GM21515 (cell line): ENCODE data around the gene IL10.

Source experiments
- ATAC-seq: cut with Tn5 transposase; IDR thresholded peaks from one replicate; pipeline ENCODE4 v1.9.1; 2021; ENCODE audit not compliant: unreplicated experiment

The IL10 gene

DNA sequence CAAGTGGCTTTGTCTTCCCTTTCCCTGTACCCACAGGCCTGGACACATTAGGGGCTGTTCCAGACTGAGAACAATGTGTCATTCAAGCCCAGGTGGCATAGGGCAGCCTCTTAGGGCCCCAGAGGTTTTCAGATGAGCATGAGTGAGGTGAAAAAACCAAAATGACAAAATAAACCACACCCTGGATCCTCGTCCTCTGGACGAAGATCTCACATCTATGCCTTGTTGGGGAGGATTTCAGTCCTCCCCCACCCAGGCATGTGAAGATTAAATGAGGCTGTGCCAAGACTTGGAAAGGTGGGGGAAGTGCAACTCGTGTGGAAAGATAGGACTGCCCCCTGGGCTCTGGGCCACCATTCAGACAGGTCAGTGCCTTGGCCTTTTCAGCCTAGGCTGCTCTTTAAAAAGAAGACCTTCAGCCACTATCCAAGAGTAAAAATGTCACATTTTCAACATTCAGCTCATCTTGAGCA, 34.5 kb downstream of the IL10 start:
- no peak for ATAC-seq

DNA sequence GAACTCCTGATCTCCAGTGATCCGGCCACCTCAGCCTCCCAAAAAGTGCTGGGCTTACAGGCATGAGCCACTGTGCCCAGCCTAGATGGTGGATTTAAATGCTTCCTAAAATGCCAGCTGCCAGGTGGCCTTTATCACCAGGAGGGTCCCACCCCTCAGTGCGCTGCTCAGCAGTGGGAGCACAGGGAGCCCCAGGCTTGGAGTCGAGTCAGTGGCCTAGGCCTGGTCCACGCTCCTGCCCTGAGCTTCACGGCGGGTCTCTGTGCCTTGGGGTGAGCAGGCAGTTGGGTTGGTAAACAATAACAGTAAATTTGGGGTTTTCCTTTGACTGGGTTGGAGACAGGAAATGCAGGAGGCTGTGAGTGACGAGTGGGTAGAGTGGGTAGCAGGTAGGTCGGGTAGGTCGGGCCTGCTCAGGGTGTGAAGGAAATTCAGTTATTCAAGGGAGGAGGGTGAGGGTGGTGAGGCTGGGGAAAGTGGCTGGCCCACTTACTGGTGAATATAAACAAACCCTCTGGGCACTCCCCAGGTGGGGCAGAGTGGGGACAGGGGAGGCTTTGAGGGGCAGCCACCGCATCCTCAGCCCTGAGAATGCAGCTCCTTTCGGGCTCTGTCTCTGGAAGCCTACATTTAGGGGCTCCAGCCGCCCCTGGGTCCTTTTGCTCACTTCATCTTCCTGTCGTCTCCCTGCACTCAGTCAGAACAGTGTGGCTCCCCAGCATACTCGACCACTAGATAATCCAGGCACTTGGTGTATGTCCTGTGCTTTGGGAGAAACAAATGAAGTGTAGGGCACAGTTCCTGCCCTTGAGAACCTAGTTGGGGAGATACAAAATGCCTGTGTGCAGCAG, 35.2 kb downstream of the IL10 start:
- no peak for ATAC-seq

DNA sequence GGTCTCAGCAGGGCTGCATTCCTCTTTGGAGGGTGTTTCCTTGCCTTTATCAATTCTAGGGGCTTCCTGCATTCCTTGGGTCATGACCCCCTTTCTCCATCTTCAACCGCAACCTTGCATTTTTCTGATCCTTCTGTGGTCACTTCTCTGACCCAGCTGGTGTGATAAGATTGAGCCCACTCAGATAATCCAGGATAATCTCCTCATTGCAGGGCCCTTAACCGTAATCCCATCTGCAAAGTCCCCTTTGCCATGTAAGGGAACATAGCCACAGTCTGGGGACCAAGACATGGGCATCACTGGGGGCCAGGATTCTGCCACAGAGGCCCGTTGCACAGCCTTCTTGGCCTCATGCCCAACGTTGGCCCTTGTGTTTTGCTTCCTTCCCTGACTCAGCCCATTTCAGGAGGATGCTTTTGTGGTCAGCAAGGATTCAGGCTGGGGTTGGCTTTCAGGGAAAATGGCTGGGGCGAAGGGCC, 36.7 kb downstream of the IL10 start:
- no peak for ATAC-seq

DNA sequence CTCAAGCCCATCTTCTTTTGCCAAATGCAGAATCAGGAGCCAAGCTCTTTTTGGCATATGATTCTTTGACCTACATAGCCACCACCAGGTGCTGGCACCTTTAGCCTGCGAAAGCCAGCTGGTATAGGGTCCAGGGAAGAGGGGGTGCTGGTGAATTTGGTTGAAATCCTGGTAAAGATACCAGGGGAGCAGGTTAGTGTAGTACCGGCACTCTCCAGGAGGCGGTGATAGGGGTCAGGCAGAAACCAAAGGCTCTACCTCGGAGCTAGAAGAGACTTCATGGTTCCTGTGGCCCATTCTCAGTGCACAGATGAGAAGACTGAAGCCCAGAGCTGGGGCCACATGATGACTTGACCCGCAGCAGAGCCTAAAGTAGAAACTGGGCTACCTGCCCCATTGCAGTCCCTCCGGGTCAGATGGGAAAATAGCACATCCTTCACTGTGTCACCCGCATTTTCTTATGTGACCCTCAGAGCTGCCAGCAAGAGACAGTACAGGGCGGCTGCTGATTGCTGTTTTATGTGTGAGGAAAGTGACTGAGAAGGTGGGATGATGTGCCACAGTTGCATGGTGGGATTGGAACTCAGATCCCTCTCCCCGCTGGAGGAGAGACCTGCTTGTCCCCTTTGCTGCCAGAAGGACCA, 37.7 kb downstream of the IL10 start:
- no peak for ATAC-seq

DNA sequence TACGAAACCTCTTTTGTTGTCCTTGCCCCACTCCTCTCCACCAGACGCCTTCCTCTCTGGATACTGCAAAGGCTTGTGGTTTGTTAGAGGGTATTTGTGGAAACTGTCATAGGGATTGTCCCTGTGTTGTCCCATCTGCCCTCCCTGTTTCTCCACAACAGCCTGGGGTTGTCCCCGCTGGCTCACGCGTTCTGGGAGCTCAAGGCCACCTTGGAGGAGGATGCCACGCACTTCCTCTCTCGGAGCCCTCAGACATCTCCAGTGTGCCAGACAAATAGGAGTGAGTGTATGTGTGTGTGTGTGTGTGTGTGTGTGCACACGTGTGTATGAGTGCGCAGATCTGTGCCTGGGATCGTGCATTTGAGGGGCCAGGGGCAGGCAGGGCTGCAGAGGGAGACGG, 39.3 kb downstream of the IL10 start:
- ATAC-seq: no peak

DNA sequence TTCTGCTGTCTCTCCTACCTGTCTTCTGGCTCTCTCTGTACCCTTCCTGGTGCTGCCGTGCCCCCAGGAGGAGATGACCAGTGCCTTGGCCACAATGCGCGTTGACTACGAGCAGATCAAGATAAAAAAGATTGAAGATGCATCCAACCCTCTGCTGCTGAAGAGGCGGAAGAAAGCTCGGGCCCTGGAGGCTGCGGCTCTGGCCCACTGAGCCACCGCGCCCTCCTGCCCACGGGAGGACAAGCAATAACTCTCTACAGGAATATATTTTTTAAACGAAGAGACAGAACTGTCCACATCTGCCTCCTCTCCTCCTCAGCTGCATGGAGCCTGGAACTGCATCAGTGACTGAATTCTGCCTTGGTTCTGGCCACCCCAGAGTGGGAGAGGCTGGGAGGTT, 39.8 kb downstream of the IL10 start:
- ATAC-seq: no peak

DNA sequence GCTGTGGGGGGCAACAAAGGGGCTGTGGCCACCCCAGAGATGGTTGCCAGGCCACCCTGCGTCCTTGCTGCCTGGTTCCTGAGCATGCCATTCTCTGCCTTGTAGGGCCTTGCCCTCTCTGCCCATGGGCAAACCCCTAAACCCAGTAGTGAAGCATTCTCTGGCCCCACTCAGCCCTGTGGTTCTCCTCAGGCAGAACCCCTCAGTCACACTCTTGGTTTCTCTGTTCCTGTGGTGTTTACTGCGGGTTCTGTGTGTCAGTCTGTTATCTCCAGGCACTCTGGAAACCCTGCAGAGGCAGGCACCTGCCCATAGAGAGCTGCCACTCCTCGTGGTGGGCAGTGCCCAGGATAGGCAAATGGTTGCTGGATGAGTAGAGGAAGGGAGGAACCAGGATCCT, 42.8 kb downstream of the IL10 start:
- ATAC-seq: no peak

DNA sequence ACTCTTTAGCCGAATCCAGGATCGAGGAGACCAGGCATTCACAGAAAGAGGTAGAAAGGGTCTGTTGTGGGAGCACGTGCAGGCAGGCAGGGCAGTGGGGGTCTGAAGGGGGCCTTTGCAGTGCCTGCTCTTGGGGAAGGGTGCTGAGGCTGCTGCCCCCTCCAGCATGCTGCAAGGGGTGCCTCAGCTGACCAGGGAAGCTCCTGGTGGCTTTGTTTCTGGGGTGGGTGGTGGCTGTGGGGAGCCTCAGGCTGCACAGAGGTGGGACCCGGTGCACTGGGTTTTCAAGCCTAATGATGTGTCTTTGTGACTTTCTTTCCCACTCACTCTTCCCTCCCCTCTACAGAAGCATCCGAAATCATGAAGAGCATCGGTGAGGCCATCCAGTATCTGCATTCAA, 43.2 kb downstream of the IL10 start:
- ATAC-seq: no peak

DNA sequence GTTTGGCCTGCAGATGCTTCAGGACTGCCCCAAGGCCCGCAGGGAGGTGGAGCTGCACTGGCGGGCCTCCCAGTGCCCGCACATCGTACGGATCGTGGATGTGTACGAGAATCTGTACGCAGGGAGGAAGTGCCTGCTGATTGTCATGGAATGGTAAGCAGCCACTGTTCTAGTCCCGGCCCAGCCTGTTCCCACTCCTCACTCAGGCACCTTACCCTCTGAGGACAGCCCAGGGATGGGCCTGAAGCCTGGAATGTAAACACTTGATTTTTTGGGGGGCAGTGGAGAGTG, 43.7 kb downstream of the IL10 start:
- no peak for ATAC-seq

DNA sequence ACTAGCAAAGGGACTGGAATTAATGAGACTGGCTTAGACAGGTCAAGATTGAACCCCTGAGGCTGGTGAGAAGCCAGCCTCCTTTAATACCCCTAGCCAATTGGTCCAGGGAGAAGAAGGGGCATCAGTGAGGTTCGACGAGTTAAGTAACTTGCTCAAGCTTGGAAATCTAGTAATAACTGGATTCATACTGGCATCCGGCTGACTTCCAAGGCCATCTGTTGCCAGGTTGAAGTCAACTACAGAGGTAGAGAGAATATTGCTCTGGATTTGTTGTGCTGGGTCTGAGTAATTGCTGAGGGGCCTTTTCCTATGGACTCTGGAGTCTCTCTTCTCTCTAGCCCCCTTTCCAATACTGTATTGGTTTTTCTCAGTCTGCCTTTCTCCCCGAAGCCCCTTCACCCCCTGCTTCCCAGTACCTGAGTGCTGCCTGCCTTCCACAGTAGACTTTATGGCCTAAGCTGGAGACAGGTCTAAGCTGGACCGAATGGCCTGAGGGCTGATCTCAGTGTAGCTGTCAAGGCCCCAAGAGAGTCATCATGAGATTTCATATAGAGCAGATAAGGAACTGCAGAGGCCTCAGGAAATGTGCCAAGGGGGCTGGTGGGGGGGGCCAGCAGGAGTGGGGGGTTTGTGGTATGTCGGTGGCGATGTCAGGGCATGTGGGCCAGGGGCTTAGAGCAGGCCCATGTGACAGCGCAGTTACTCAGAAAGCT, 44.2 kb downstream of the IL10 start:
- ATAC-seq: no peak

DNA sequence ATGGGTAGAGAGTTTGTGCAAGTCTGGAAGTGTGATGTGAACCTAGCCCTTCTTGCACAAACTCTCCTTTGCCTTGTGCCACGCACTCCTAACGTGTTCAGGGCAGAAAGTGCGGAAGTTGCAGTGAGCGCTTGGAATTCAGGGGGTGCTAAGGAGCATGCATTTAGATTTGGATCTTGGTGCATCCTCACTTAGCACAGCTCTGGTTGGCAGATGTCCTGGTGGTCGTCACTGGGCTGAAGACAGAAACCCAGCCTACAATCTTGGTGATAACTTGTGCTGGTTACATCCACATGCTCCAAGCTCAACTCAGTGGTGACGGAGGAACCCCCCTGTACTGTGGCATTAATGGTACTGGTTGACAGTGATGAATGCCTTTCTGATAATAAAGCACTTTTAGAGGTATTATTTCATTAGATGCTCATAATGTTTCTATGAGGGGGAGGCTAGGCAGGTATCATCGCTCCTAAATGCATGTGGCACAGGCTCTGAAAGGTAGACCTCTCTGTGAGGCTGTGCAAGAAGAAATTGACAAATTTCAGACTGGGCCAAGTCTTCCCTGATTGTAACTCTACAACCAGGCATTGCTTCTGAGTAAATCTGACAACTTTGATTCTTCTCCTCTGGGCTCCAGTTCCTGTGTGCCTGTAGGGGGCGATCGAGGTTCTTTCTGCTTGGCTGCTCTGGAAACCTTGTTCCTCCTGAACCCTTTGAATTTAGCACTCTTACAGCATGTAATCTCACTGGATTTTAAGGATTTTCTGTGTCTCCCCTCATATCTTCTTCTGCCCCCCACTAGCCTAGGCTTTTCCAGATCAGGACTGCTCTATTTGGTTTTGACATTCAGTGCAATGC, 47.0 kb downstream of the IL10 start:
- no peak for ATAC-seq

DNA sequence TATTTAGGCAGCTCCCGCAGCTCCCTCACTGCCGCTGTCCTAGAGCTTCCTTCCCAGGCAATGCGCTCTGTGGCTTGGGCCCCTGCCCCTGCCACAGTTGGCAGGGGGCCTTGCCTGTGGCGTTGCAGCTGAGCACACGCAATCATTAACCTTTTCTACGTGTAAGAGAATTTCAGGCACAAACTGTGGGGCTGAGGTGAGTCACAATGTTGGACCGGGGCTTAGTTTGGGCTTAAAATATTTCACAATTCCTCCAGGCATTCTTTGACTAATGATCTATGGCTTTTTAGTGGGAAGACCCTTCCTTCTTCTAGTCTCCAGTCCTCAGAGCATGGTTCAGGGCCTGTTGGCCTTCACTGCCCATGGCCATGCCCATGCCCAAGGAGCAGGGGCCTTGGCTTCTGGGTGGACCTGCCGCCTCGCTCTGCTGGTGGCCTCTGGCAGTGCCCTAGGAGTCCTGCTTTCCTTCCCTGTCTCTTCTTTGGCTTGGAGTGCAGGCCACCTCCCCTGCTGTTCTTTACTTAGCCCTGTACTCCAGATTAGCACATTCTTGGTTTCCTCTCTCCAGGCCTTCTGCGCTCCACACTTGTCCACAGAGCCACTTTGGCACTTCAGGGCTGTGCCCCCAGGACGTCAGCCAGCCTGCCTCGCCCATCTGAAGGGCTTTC, 48.4 kb downstream of the IL10 start:
- no peak for ATAC-seq

DNA sequence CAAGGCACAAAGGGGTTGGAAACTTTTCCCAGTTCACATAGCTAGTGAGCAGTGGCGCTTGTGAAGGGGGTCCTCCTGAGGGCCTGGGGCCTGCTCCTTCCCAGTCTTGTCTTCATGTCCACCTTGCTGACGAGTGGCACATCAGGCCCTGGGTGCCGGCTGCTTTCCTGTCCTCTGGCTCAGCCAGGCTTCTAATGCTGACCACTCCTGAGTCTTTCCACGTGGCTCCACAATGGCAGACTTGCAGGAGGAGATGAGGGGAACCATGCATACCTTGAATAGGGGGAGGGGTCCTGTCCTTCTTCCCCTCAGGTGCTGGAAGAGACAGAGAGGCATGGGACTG, 48.9 kb downstream of the IL10 start:
- ATAC-seq: no peak

DNA sequence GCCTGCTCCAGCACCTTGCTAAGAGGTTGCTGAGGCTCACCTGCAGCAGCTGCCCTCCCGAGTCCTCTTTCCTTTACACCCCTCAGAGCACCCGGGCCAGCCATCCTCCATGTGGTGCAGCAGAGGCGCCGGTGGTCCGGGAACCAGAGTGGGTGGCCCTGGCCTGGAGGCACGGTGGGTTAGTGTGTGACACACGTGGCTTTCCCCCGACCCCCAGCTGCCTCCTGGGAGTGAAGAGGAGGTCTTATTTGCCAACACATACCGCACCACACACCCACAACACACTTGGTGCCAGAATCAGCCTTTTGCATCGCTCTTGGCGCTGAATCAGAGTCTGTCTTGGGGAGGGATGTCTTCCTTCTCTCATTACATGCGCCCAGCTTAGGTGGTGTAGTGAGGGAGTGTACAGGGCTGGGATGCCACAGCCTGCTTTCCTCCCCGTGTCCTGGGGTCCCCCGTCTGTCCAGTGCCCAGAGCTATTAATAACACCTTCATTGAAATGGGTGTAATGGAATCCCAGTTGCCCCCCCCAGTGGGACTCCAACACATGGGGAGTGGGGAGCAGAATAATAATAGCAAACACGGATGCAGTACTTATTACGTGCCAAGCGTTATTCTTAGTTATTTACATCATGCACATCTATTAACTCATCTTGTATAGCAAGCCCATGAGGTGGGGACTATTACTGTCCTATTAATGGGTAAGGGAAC, 49.4 kb downstream of the IL10 start:
- ATAC-seq: no peak

DNA sequence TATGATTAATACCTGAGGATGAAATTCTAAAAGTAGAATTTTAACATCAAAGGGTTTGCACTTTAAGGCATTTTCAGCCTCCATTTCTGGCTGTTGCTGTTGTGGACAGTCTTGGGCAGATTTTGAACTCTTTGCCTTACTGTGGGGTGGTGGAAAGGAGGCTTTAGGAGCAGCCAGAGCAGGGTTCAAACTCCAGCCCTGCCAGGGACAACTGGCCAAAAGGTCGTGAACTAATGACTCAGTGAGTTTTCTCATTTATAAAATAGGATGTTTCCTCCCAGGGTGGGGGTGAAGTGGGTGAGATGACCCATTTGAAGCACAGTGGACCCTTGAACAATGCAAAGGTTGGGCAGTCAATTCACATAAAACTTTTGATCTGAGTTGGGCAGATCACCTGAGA, 50.8 kb downstream of the IL10 start:
- no peak for ATAC-seq

DNA sequence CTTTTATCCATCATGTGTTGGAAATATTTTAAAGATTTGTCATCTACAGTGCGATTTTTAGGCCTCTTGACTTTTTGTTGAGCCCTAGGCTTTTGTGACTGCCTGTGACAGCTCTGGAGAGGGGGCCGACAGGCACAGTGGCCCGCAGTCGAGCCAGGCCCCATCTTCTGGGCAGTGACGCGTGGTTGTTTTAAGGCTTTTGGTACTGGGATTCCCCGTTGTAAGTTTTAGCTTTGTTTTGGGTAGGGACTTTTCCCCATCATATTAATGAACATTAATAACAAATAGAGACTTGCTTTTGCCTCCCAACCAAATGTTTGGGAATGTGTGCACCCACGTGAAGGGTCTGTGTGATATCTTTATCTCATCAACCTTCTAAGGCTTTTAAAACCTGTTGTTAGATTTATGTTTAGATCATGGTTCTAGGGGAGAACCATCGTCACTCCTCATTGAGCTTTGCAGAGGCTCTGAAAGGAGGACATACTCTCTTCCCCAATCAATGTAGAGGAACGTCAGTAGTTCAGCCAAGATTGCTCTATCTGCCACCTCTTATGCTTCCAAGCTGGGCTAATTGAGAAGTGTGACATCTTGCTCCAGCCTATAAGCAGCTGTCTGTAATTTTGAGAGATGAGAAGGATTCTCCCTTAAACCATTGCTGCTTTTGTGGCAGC, 53.0 kb downstream of the IL10 start:
- ATAC-seq: no peak

DNA sequence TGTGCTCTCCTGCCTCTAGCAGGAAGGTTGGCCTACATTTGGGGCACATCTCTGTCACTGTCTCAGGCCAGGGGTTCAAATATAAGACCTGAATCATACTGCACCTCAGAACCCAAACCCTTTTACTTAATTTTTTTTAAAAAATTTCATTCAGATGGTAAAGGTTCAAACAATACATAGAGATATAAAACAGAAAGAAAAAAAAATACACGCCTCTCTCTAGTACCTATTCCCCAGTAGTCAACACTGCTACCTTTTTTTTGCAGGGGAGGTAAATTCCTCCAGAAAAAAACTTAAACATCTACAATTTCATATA, 54.7 kb downstream of the IL10 start:
- no peak for ATAC-seq
